ENCODE measurements around the gene CYB5A. TPM values are rescaled to one million over a fixed set of nuclear protein-coding genes. Genes with fewer than 3 reads are reported as not detected.

CYB5A gene
- total RNA-seq, 4 donors from 2014 or later: 53.8 to 118 (median 75.2) TPM

- no peaks in the 10 kb centered on the region for H3K36me3 ChIP-seq
- no peak for ATAC-seq
- no peaks in the 10 kb centered on the region for H3K4me1 ChIP-seq
- no peak for TF ChIP-seq CTCF (IDR thresholded peaks at IDR 0.05)
- TF ChIP-seq EP300 (IDR thresholded peaks at IDR 0.05): no peak
- no peak for TF ChIP-seq POLR2AphosphoS5 (IDR thresholded peaks at IDR 0.05)
- no peak for TF ChIP-seq POLR2A (IDR thresholded peaks at IDR 0.05)
- H3K27me3 ChIP-seq: peaks cover 7% of the 10 kb centered on the region
- no CpG with 5 or more reads among the region's 7 CpGs for WGBS, 2 donors (ENCODE audit: low coverage in 1 of 2)
- H3K9me3 ChIP-seq: no peaks in the 10 kb centered on the region
- H3K4me3 ChIP-seq: no peak overlapping the region
- H3K27ac ChIP-seq: no peak overlapping the region
These were observed 88.0 kb downstream of the CYB5A start for GRCh38 chr18:74203811-74204210.

Small RNAs within 50 kb of the gene (small RNA-seq; reads per million reads assigned to genes)
- 0 reads per million in 4 donors for gene RN7SL551P

Other genes starting within 250 kb of the CYB5A start
- gene FBXO15, start 144.1 kb downstream of the CYB5A start, total RNA-seq: under 1 TPM in 1 of 4 donors, not detected in 3; 0.27 TPM
- 10 to 100 TPM; 32.7 to 38.3 (median 35.5) TPM for gene TIMM21, start 143.4 kb downstream of the CYB5A start, total RNA-seq
- gene C18orf63, start 23.9 kb upstream of the CYB5A start, total RNA-seq: not detected
- under 1 TPM in 2 of 4 donors, not detected in 2; 0.13 to 0.42 TPM for gene DIPK1C, start 165.3 kb upstream of the CYB5A start, total RNA-seq
- gene CNDP2, start 204.4 kb upstream of the CYB5A start, total RNA-seq: 10 to 100 TPM; 37.5 to 48.9 (median 48.0) TPM
- under 1 TPM in 1 of 4 donors, not detected in 3; 0.15 TPM for gene CNDP1, start 242.5 kb upstream of the CYB5A start, total RNA-seq

Measured in gastroesophageal sphincter (tissue), 4 donors.